ENCODE results near the gene CNNM3. TPM values are rescaled to one million over a fixed set of nuclear protein-coding genes. Genes with fewer than 3 reads are reported as not detected.

CNNM3 gene
- total RNA-seq, 1 donor from 2014 or later: 14.7 TPM

GRCh38 chr2:96823198-96823597, 7.1 kb downstream of the CNNM3 start:
- TF ChIP-seq CTCF (IDR thresholded peaks at IDR 0.05; ENCODE audit: unreplicated experiment): no peak
- no peak for DNase-seq (ENCODE audit: low spot score)
- Mint-ChIP-seq H3K36me3 (ENCODE audit: low read depth, unreplicated experiment) (peaks cover 3% of the 10 kb centered on the region), H3K9me3 (ENCODE audit: unreplicated experiment) (no peaks in the 10 kb centered on the region), H3K27me3 (ENCODE audit: unreplicated experiment) (peaks cover 10% of the 10 kb centered on the region), H3K27ac (ENCODE audit: unreplicated experiment) (no peak overlapping the region), H3K4me1 (ENCODE audit: unreplicated experiment) (peaks cover 12% of the 10 kb centered on the region), H3K4me3 (ENCODE audit: unreplicated experiment) (no peak overlapping the region)

- no peak overlapping the region for H3K27ac Mint-ChIP-seq (ENCODE audit: unreplicated experiment)
- no peak for DNase-seq (ENCODE audit: low spot score)
- H3K36me3 Mint-ChIP-seq (ENCODE audit: low read depth, unreplicated experiment): peaks cover 10% of the 10 kb centered on the region
- peaks cover 5% of the 10 kb centered on the region for H3K27me3 Mint-ChIP-seq (ENCODE audit: unreplicated experiment)
- no peaks in the 10 kb centered on the region for H3K9me3 Mint-ChIP-seq (ENCODE audit: unreplicated experiment)
- peaks cover 8% of the 10 kb centered on the region for H3K4me1 Mint-ChIP-seq (ENCODE audit: unreplicated experiment)
- H3K4me3 Mint-ChIP-seq (ENCODE audit: unreplicated experiment): no peak overlapping the region
- TF ChIP-seq CTCF (IDR thresholded peaks at IDR 0.05; ENCODE audit: unreplicated experiment): no peak
These were observed 8.2 kb downstream of the CNNM3 start for GRCh38 chr2:96824079-96824870.

GRCh38 chr2:96825057-96825456, 9.0 kb downstream of the CNNM3 start:
- H3K36me3 Mint-ChIP-seq (ENCODE audit: low read depth, unreplicated experiment): peaks cover 17% of the 10 kb centered on the region
- TF ChIP-seq CTCF (IDR thresholded peaks at IDR 0.05; ENCODE audit: unreplicated experiment): no peak
- no peak overlapping the region for H3K27ac Mint-ChIP-seq (ENCODE audit: unreplicated experiment)
- no peak for DNase-seq (ENCODE audit: low spot score)
- no peaks in the 10 kb centered on the region for H3K9me3 Mint-ChIP-seq (ENCODE audit: unreplicated experiment)
- H3K4me3 Mint-ChIP-seq (ENCODE audit: unreplicated experiment): no peak overlapping the region
- H3K4me1 Mint-ChIP-seq (ENCODE audit: unreplicated experiment): peaks cover 6% of the 10 kb centered on the region
- H3K27me3 Mint-ChIP-seq (ENCODE audit: unreplicated experiment): peaks cover 3% of the 10 kb centered on the region

GRCh38 chr2:96826546-96827278, 10.6 kb downstream of the CNNM3 start:
- no peak for TF ChIP-seq CTCF (IDR thresholded peaks at IDR 0.05; ENCODE audit: unreplicated experiment)
- H3K27me3 Mint-ChIP-seq (ENCODE audit: unreplicated experiment): peaks cover 3% of the 10 kb centered on the region
- no peaks in the 10 kb centered on the region for H3K9me3 Mint-ChIP-seq (ENCODE audit: unreplicated experiment)
- no peak overlapping the region for H3K4me3 Mint-ChIP-seq (ENCODE audit: unreplicated experiment)
- peaks cover 27% of the 10 kb centered on the region for H3K36me3 Mint-ChIP-seq (ENCODE audit: low read depth, unreplicated experiment)
- peaks cover 3% of the 10 kb centered on the region for H3K4me1 Mint-ChIP-seq (ENCODE audit: unreplicated experiment)
- H3K27ac Mint-ChIP-seq (ENCODE audit: unreplicated experiment): no peak overlapping the region
- DNase-seq (ENCODE audit: low spot score): no peak

- Mint-ChIP-seq H3K4me1 (ENCODE audit: unreplicated experiment) (peaks cover 14% of the 10 kb centered on the region), H3K27me3 (ENCODE audit: unreplicated experiment) (peaks cover 5% of the 10 kb centered on the region), H3K4me3 (ENCODE audit: unreplicated experiment) (no peak overlapping the region), H3K9me3 (ENCODE audit: unreplicated experiment) (no peaks in the 10 kb centered on the region), H3K27ac (ENCODE audit: unreplicated experiment) (no peak overlapping the region), H3K36me3 (ENCODE audit: low read depth, unreplicated experiment) (peaks cover 31% of the 10 kb centered on the region)
- no peak for TF ChIP-seq CTCF (IDR thresholded peaks at IDR 0.05; ENCODE audit: unreplicated experiment)
- DNase-seq (ENCODE audit: low spot score): no peak
These were observed 12.4 kb downstream of the CNNM3 start for GRCh38 chr2:96828436-96828835.

Data from endothelial cell (in vitro differentiated cells).